K562 (cell line): ENCODE data around the gene ATF3.

Source experiments
- ADNP ChIP-seq: fragments of 200-800 bp; sonication (Bioruptor generic); IDR thresholded peaks from 2 replicates; pipeline ENCODE4 v1.6.1; 2016; ENCODE audit warnings: missing genetic modification characterization, missing compliant biosample characterization
- CHD1 ChIP-seq: fragments of 200-600 bp; sonication (generic); IDR thresholded peaks from one replicate; pipeline ENCODE4 v1.6.1; 2012; ENCODE audit warnings: mild to moderate bottlenecking, moderate library complexity, low read length, inconsistent platforms
- EGR1 ChIP-seq: fragments of 450-650 bp; conservative IDR thresholded peaks from 2 replicates; pipeline ENCODE4 v1.6.1; 2017; ENCODE audit warnings: mild to moderate bottlenecking
- FIP1L1 ChIP-seq: fragments of 200-400 bp; formaldehyde crosslinking; IDR thresholded peaks from 2 replicates; pipeline ENCODE4 v1.6.1; 2018; ENCODE audit warnings: mild to moderate bottlenecking, low read depth, low read length; ENCODE audit not compliant: poor library complexity, severe bottlenecking
- LARP7 ChIP-seq: fragments of 450-650 bp; IDR thresholded peaks from 2 replicates; pipeline ENCODE4 v1.6.1; 2016
- NR2C2 ChIP-seq, 2 experiments: fragments of 200-800 bp in 1 of 2; sonication (Bioruptor generic) in 1 of 2; sonication (generic) in 1 of 2; formaldehyde crosslinking in 1 of 2; IDR thresholded peaks; 2 replicates each; pipeline versions ENCODE4 v1.6.1 to v1.8.0; 2016 to 2022; ENCODE audit warnings: mild to moderate bottlenecking in 1 of 2, missing compliant biosample characterization in 1 of 2, missing genetic modification characterization in 1 of 2, missing genetic modification reagents in 1 of 2
- POLR2AphosphoS5 ChIP-seq: IDR thresholded peaks from 2 replicates; pipeline ENCODE4 v1.6.1; 2011; ENCODE audit warnings: mild to moderate bottlenecking, low read depth, low read length, moderate library complexity; ENCODE audit not compliant: control insufficient read depth, insufficient read depth
- SNIP1 ChIP-seq: fragments of 450-650 bp; IDR thresholded peaks from 2 replicates; pipeline ENCODE4 v1.7.1; 2017; ENCODE audit warnings: low read depth, mild to moderate bottlenecking
- ZNF24 ChIP-seq: fragments of 450-650 bp; IDR thresholded peaks from 2 replicates; pipeline ENCODE4 v1.6.1; 2016
- TF ChIP-seq, protein P1 (sequence below): sonication (generic); formaldehyde crosslinking; IDR thresholded peaks from 2 replicates; pipeline ENCODE4 v1.9.0; 2022; ENCODE audit warnings: mild to moderate bottlenecking, missing genetic modification reagents

DNA sequence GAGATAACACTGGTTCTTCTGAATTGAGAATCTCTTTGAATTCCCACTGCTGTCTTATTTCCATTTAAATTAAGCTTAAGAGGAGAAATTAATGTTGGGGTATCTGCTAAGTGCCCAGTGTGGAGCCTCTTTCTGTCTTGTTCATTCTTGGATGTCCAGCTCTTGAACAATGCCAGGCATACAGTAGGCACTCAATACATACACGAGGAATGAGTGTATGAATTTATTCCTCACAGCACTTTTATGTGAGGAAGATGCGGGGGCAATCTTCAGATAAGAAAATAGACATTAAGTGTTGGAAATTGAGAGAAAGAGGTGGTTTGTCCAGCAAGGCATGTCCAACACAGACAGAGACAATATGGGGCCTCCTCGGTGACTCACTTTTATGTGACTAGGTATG, 11.8 kb upstream of the ATF3 start:
- TF ChIP-seq EGR1: no peak
- no peak for TF ChIP-seq CHD1
- TF ChIP-seq, protein P1, sequence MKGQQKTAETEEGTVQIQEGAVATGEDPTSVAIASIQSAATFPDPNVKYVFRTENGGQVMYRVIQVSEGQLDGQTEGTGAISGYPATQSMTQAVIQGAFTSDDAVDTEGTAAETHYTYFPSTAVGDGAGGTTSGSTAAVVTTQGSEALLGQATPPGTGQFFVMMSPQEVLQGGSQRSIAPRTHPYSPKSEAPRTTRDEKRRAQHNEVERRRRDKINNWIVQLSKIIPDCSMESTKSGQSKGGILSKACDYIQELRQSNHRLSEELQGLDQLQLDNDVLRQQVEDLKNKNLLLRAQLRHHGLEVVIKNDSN: no peak
- TF ChIP-seq LARP7: no peak
- TF ChIP-seq ADNP: no peak
- no peak for TF ChIP-seq FIP1L1
- no peak for TF ChIP-seq NR2C2 (CRISPR knock-in tag; IDR thresholded peaks at IDR 0.05)
- TF ChIP-seq NR2C2 (tag; IDR thresholded peaks at IDR 0.05): no peak
- no peak for TF ChIP-seq SNIP1
- TF ChIP-seq ZNF24: no peak
- no peak for TF ChIP-seq POLR2AphosphoS5
